Upper lobe of left lung (tissue), 6 donors: Measurements from ENCODE around the gene FAM81A. TPM values are rescaled to one million over a fixed set of nuclear protein-coding genes. Genes with fewer than 3 reads are reported as not detected.

Experiments used
- ATAC-seq, 2 donors: fragments of 200-7000 bp; cut with Tn5 transposase; one replicate each; pipeline ENCODE4 v1.9.1; 2022; ENCODE audit warnings: mild to moderate bottlenecking in 2 of 2, moderate library complexity in 2 of 2; ENCODE audit not compliant: low FRiP score in 2 of 2
- DNase-seq, 2 donors: peaks; one replicate each; pipeline ENCODE4 v3.0.0-alpha.2; 2019 to 2020
- H3K27ac ChIP-seq, 4 donors: fragments of 200-600 bp; sonication (generic); one replicate each; pipeline ENCODE4 v1.5.1; 2016 to 2019
- H3K27me3 ChIP-seq, 4 donors: fragments of 200-600 bp; sonication (generic); one replicate each; pipeline ENCODE4 v1.5.1; 2017 to 2019
- H3K36me3 ChIP-seq, 4 donors: fragments of 200-600 bp; sonication (generic); one replicate each; pipeline ENCODE4 v1.5.1; 2016 to 2019
- H3K4me1 ChIP-seq, 4 donors: fragments of 200-600 bp; sonication (generic); one replicate each; pipeline ENCODE4 v1.5.1; 2018 to 2019
- H3K4me3 ChIP-seq, 4 donors: fragments of 200-600 bp; sonication (generic); one replicate each; pipeline ENCODE4 v1.5.1; 2017 to 2019; ENCODE audit warnings: mild to moderate bottlenecking in 2 of 4, moderate library complexity in 1 of 4
- H3K9me3 ChIP-seq, 4 donors: fragments of 200-600 bp; sonication (generic); one replicate each; pipeline ENCODE4 v1.5.1; 2018 to 2019
- CTCF ChIP-seq, 6 experiments: fragments of 450-650 bp in 4 of 6; fragments of 200-600 bp in 2 of 6; sonication (generic) in 2 of 6; IDR thresholded peaks; one replicate each; pipeline ENCODE4 v1.5.1; 2016 to 2019; ENCODE audit warnings: antibody characterized with exemption in 6 of 6
- EP300 ChIP-seq, 4 donors: sonication (generic); formaldehyde crosslinking; IDR thresholded peaks; one replicate each; pipeline ENCODE4 v1.5.1; 2017; ENCODE audit warnings: antibody characterized with exemption in 4 of 4, control low read depth in 2 of 4
- POLR2A ChIP-seq, 4 donors: fragments of 450-650 bp; IDR thresholded peaks; one replicate each; pipeline ENCODE4 v1.5.1; 2016 to 2017; ENCODE audit warnings: antibody characterized with exemption in 4 of 4, mild to moderate bottlenecking in 2 of 4
- POLR2AphosphoS5 ChIP-seq, 2 donors: sonication (generic); formaldehyde crosslinking; IDR thresholded peaks; one replicate each; pipeline ENCODE4 v1.5.1; 2017; ENCODE audit warnings: antibody characterized with exemption in 2 of 2
- WGBS, 2 donors: methylation state at CpG; one replicate each; pipeline ENCODE4 v1.1.5; 2017 to 2018; 5-methylcytosine and 5-hydroxymethylcytosine counted together
- total RNA-seq, 6 donors: library from RNA; depleted of rRNA in 4 of 6; stranded (reverse); fragments of >200 nt in 4 of 6; gene quantifications; one replicate each; pipeline versions ENCODE4 v1.1.0 to v1.2.1, GENCODE V29; 2016 to 2021
- donor health status: DM: no; HTN: no; CAD: no; lungs with moderate emphysema.
- donor health status: DM: no; HTN: yes; CAD: no; lungs with severe emphysema.

FAM81A gene
- total RNA-seq, 6 donors from 2014 or later, result 0.11 to 10.8 (median 0.80) TPM; not detected in 1

- no peaks in the 10 kb centered on the region for H3K4me1 ChIP-seq
- no peak for DNase-seq
These were observed 8.4 kb downstream of the FAM81A start for GRCh38 chr15:59446232-59446957.

GRCh38 chr15:59447367-59447766 is 9.4 kb downstream of the FAM81A start:
- WGBS, 2 donors, result 91 to 100% methylated on average over 1 of the region's 1 CpG

More at GRCh38 chr15:59446232-59446957, 8.4 kb downstream of the FAM81A start:
- 81 to 88% methylated on average over 3 of the region's 3 CpGs for WGBS, 2 donors
- Histone ChIP-seq H3K4me3 (no peak overlapping the region), H3K9me3 (no peaks in the 10 kb centered on the region), H3K27me3 (no peaks in the 10 kb centered on the region), H3K27ac (no peak overlapping the region), H3K36me3 (no peaks in the 10 kb centered on the region)
- TF ChIP-seq EP300 (IDR thresholded peaks at IDR 0.05), result no peak
- TF ChIP-seq CTCF (IDR thresholded peaks at IDR 0.05), result no peak
- no peak for TF ChIP-seq POLR2A (IDR thresholded peaks at IDR 0.05)
- no peak for TF ChIP-seq POLR2AphosphoS5 (IDR thresholded peaks at IDR 0.05)
- ATAC-seq, result no peak

GRCh38 chr15:59448871-59449270 is 10.9 kb downstream of the FAM81A start:
- ATAC-seq, result no peak
- DNase-seq, result no peak
- Histone ChIP-seq H3K4me1 (no peaks in the 10 kb centered on the region), H3K27ac (no peak overlapping the region), H3K9me3 (no peaks in the 10 kb centered on the region), H3K4me3 (no peak overlapping the region), H3K27me3 (no peaks in the 10 kb centered on the region), H3K36me3 (no peaks in the 10 kb centered on the region)
- TF ChIP-seq CTCF (IDR thresholded peaks at IDR 0.05) (no peak), POLR2A (IDR thresholded peaks at IDR 0.05) (no peak), POLR2AphosphoS5 (IDR thresholded peaks at IDR 0.05) (no peak), EP300 (IDR thresholded peaks at IDR 0.05) (no peak)

More at GRCh38 chr15:59447367-59447766, 9.4 kb downstream of the FAM81A start:
- H3K4me3 ChIP-seq, result no peak overlapping the region
- TF ChIP-seq CTCF (IDR thresholded peaks at IDR 0.05), result no peak
- no peak for TF ChIP-seq POLR2A (IDR thresholded peaks at IDR 0.05)
- no peak for TF ChIP-seq EP300 (IDR thresholded peaks at IDR 0.05)
- no peak for TF ChIP-seq POLR2AphosphoS5 (IDR thresholded peaks at IDR 0.05)
- no peaks in the 10 kb centered on the region for H3K4me1 ChIP-seq
- ATAC-seq (peak in 1 of 2 donors; percentile 16), DNase-seq (no peak)
- no peaks in the 10 kb centered on the region for H3K27me3 ChIP-seq
- H3K27ac ChIP-seq, result no peak overlapping the region
- no peaks in the 10 kb centered on the region for H3K36me3 ChIP-seq
- H3K9me3 ChIP-seq, result no peaks in the 10 kb centered on the region

GRCh38 chr15:59453474-59454215 is 15.7 kb downstream of the FAM81A start:
- Histone ChIP-seq H3K4me3 (no peak overlapping the region), H3K36me3 (no peaks in the 10 kb centered on the region), H3K27ac (no peak overlapping the region), H3K9me3 (no peaks in the 10 kb centered on the region), H3K4me1 (peaks cover 0 to 8% (median 0%) of the 10 kb centered on the region in 4 donors), H3K27me3 (no peaks in the 10 kb centered on the region)
- DNase-seq, result no peak
- TF ChIP-seq EP300 (IDR thresholded peaks at IDR 0.05) (no peak), CTCF (IDR thresholded peaks at IDR 0.05) (no peak), POLR2AphosphoS5 (IDR thresholded peaks at IDR 0.05) (no peak), POLR2A (IDR thresholded peaks at IDR 0.05) (no peak)
- ATAC-seq, result no peak
- WGBS, 2 donors, result 93% methylated on average over 2 of the region's 2 CpGs
